ENCODE results near the gene TRAF6.

DNA sequence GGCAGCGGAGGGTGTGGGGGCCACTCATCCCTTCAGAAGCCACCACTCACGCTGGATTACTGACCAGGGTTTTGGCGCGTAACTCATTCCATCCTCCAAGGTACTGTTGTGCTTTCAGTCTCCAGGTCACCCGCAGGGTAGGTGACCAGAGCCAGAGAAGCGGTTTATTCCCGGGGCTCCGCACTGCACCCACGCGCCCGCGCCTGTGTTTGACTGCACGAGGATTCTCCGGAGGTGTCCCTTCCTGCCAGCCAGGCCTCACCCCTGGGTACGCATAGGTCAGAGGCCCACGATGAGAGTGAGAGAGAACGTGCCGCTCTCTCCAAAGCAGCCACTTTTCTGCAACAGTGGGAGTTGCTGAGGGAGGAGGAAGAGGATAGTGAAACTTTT is 55.5 kb downstream of the TRAF6 start:
- TF ChIP-seq CTCF (conservative IDR thresholded peaks at IDR 0.05; ENCODE audit: low read depth in 2 of 2) (no peak), EZH2phosphoT487 (IDR thresholded peaks at IDR 0.05; ENCODE audit: unreplicated experiment) (no peak)

Measured in GM23338 (cell line).